Astrocyte of the spinal cord (primary cell): ENCODE measurements around the gene ELOVL2.

Experiments used
- DNase-seq: peaks from one replicate; pipeline ENCODE4 v3.0.0; 2011; ENCODE audit warnings: low read depth, low spot score
- H3K4me3 ChIP-seq: 2 replicates; pipeline ENCODE4 v1.5.1; 2011; ENCODE audit warnings: low read depth, mild to moderate bottlenecking, low read length, moderate library complexity
- in situ Hi-C: cut with HindIII; loops from 2 replicates; pipeline ENCODE4 v1.10.0; 2017; ENCODE audit warnings: low sequenced_read_pairs
- TF ChIP-seq, protein P1 (sequence below): IDR thresholded peaks from 2 replicates; pipeline ENCODE4 v1.5.1; 2012; ENCODE audit warnings: low read depth, mild to moderate bottlenecking, low read length, inconsistent platforms

The ELOVL2 gene

DNA sequence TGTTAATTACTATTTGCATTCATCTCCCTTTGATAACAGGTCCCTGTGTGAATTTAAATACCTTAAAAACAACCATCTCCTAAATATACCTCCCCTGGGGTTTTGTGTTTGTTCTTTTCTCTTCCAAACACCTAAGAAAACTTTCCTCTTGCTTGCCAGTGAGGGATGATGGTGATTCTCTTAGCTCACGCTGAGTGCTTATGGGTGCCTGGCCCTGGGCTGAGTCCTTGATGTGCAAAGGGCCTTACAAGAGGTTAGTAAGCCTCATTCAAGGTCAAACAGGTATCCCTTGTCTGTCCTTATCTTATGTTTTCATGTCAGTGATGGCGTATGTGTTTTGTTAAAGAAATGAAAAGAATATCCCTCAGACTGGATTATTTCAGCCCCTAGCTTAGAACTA lies 81.0 kb downstream of the ELOVL2 start:
- no peak overlapping the region for H3K4me3 ChIP-seq
- in situ Hi-C loops, result loop anchor here (25.0 kb wide), 1 partner anchor 524 kb away; no protein-coding TSS in a partner anchor
- TF ChIP-seq, protein P1, sequence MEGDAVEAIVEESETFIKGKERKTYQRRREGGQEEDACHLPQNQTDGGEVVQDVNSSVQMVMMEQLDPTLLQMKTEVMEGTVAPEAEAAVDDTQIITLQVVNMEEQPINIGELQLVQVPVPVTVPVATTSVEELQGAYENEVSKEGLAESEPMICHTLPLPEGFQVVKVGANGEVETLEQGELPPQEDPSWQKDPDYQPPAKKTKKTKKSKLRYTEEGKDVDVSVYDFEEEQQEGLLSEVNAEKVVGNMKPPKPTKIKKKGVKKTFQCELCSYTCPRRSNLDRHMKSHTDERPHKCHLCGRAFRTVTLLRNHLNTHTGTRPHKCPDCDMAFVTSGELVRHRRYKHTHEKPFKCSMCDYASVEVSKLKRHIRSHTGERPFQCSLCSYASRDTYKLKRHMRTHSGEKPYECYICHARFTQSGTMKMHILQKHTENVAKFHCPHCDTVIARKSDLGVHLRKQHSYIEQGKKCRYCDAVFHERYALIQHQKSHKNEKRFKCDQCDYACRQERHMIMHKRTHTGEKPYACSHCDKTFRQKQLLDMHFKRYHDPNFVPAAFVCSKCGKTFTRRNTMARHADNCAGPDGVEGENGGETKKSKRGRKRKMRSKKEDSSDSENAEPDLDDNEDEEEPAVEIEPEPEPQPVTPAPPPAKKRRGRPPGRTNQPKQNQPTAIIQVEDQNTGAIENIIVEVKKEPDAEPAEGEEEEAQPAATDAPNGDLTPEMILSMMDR, result no peak
- DNase-seq, result no peak

DNA sequence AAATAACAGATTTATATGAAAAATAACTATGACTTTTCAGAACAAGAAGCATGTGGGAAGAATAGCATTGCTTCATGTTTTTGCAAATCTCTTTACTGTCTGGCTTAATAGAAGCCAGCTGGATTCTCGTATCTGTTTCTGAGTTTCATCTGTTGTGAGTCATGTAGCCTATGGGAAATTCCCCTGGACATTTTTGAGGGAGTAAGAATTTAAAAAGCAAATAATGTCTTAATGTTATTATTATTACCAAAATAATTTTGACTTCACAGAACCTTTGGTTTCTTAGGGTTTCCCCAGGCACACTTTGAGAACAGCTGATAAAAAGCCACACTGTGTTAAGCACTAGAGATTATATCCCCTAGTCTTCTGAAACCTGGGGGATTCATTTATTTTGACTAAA lies 81.4 kb downstream of the ELOVL2 start:
- peak; percentile 75 for DNase-seq
- TF ChIP-seq, protein P1, result no peak
- in situ Hi-C loops, result loop anchor here (25.0 kb wide), 1 partner anchor 525 kb away; no protein-coding TSS in a partner anchor
- H3K4me3 ChIP-seq, result no peak overlapping the region

DNA sequence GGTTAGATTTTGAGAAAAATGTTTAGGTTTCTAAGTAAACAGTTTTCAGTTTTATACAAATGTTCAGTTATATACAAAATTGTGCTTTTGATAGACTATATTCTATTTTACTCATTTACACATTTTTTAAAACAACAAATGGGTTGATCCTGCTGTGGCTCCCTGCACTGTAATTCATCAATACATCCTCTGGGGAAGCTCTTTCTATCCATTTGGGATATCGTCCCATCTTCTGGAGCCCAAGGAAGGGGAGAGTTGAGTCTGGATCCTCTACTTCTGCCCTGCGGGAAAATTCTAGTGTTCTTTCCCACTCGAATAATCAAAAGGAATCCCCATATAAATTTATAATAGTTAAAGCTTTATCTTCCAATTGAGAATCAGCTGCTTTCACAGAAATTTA lies 82.3 kb downstream of the ELOVL2 start:
- TF ChIP-seq, protein P1, result no peak

DNA sequence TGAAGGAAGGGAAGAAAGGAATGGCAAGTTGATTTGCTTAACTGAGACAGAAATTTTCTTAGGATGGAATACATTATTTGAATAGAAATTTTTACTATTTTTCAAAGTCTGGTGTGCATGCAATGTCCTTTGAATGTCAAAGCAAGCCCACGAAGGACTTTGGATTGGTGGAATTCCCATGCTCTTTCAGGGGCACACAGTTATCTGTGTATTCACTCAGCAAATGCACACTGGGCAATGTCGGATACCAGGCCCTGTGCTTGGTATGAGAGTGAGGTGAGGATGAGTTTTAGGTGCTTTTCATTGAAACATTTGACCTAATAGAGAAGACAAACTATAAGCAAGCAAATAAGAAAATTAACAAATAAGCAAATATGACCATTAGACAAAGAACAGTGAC lies 83.9 kb downstream of the ELOVL2 start:
- in situ Hi-C loops, result loop anchor here (25.0 kb wide), 1 partner anchor 527 kb away; no protein-coding TSS in a partner anchor
- no peak for DNase-seq
- TF ChIP-seq, protein P1, result no peak
- H3K4me3 ChIP-seq, result no peak overlapping the region

More for the DNA sequence above, 82.3 kb downstream of the ELOVL2 start:
- H3K4me3 ChIP-seq, result no peak overlapping the region
- in situ Hi-C loops, result loop anchor here (25.0 kb wide), 1 partner anchor 525 kb away; no protein-coding TSS in a partner anchor
- DNase-seq, result no peak

GRCh38 chr6:10957414-10957886 lies 86.7 kb downstream of the ELOVL2 start:
- in situ Hi-C loops, result loop anchor here (25.0 kb wide), 1 partner anchor 530 kb away; no protein-coding TSS in a partner anchor
- TF ChIP-seq, protein P1, result no peak
- no peak overlapping the region for H3K4me3 ChIP-seq
- DNase-seq, result no peak

GRCh38 chr6:10956776-10957175 lies 87.3 kb downstream of the ELOVL2 start:
- TF ChIP-seq, protein P1, result no peak
- H3K4me3 ChIP-seq, result no peak overlapping the region
- in situ Hi-C loops, result loop anchor here (25.0 kb wide), 1 partner anchor 531 kb away; no protein-coding TSS in a partner anchor
- DNase-seq, result no peak

DNA sequence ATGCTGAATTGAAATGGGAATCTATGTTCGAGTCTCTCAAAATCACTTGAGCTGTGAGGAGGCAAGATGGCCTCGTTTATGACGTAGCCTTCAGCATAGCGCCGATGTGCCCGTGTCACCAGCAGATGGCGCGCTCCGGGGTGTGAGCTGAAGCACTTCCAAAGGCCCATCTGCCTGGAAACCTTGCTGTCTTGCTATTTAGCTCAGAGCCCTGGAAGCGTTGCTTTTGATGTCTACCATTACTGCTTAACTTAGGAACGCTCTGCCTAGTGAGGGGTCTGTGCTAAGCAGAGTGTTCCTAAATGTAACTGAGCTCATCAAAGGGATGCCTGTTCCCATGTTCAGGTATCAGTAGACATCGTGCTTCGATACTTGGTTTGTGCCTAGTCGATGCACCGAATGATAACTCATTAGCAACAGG lies 89.5 kb downstream of the ELOVL2 start:
- no peak overlapping the region for H3K4me3 ChIP-seq
- in situ Hi-C loops, result loop anchor here (25.0 kb wide), 1 partner anchor 533 kb away; no protein-coding TSS in a partner anchor
- TF ChIP-seq, protein P1, result peak; percentile 95
- peak; percentile 77 for DNase-seq
